SKM-1 (cell line): ENCODE data around the gene ADORA2A.

Source experiments
- DNase-seq: peaks from one replicate; lab custom pipeline; 2025; ENCODE audit not compliant: unreplicated experiment; lab: John Stamatoyannopoulos, UW

ADORA2A gene

GRCh38 chr22:24427500-24428164, at the start of gene ADORA2A:
Gene ADORA2A (plus strand): TSS chr22:24427599. CDS start chr22:24433405, 5,806 bp downstream.
- DNase-seq = no peak

- DNase-seq = no peak
Observed at GRCh38 chr22:24379536-24379935, 47.9 kb upstream of the ADORA2A start.

- no peak for DNase-seq
Observed at GRCh38 chr22:24380220-24380904, 47.0 kb upstream of the ADORA2A start.

- DNase-seq = no peak
Observed at GRCh38 chr22:24380905-24381230, 46.5 kb upstream of the ADORA2A start.

- DNase-seq = no peak
Observed at GRCh38 chr22:24383061-24383460, 44.3 kb upstream of the ADORA2A start.

- no peak for DNase-seq
Observed at GRCh38 chr22:24384131-24384530, 43.3 kb upstream of the ADORA2A start.

- DNase-seq = no peak
Observed at GRCh38 chr22:24386937-24387471, 40.4 kb upstream of the ADORA2A start.

- no peak for DNase-seq
Observed at GRCh38 chr22:24389680-24390079, 37.7 kb upstream of the ADORA2A start.

GRCh38 chr22:24390156-24390555, 37.2 kb upstream of the ADORA2A start:
- no peak for DNase-seq

- no peak for DNase-seq
Observed at GRCh38 chr22:24390576-24390975, 36.8 kb upstream of the ADORA2A start.

GRCh38 chr22:24391836-24392217, 35.6 kb upstream of the ADORA2A start:
- no peak for DNase-seq

GRCh38 chr22:24392218-24392931, 35.0 kb upstream of the ADORA2A start:
- DNase-seq = no peak

- DNase-seq = no peak
Observed at GRCh38 chr22:24393012-24393559, 34.3 kb upstream of the ADORA2A start.

- no peak for DNase-seq
Observed at GRCh38 chr22:24393848-24394247, 33.6 kb upstream of the ADORA2A start.

- DNase-seq = no peak
Observed at GRCh38 chr22:24394254-24394653, 33.1 kb upstream of the ADORA2A start.

GRCh38 chr22:24398409-24398808, 29.0 kb upstream of the ADORA2A start:
- no peak for DNase-seq

GRCh38 chr22:24400034-24400725, 27.2 kb upstream of the ADORA2A start:
- no peak for DNase-seq

- no peak for DNase-seq
Observed at GRCh38 chr22:24400726-24401596, 26.4 kb upstream of the ADORA2A start.

- DNase-seq = no peak
Observed at GRCh38 chr22:24401931-24402367, 25.4 kb upstream of the ADORA2A start.
